HG02571 (cell line): ENCODE results near the gene RARB.

Experiments
- ATAC-seq: cut with Tn5 transposase; IDR thresholded peaks from one replicate; pipeline ENCODE4 v1.9.1; 2021; ENCODE audit warnings: mild to moderate bottlenecking, moderate library complexity; ENCODE audit not compliant: unreplicated experiment

Gene RARB

DNA sequence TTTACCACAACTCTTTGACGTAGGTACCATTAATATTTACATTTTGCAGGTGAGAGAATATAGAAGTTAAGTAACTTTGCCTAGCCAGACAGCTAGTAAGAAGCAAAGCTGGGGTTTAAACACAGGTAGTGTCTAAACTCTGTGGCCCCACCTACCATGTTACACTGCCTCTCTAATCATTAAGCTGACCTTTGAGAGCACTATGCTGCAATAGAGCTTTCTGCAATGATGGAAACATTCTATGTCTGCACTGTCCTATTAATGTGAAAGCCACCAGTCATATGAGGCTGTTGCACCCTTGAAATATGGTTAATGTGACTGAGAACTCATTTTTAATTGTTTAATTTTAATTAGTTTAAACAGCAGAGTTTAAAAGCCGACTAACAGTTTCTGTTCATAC lies 6.3 kb upstream of the RARB start:
- no peak for ATAC-seq

DNA sequence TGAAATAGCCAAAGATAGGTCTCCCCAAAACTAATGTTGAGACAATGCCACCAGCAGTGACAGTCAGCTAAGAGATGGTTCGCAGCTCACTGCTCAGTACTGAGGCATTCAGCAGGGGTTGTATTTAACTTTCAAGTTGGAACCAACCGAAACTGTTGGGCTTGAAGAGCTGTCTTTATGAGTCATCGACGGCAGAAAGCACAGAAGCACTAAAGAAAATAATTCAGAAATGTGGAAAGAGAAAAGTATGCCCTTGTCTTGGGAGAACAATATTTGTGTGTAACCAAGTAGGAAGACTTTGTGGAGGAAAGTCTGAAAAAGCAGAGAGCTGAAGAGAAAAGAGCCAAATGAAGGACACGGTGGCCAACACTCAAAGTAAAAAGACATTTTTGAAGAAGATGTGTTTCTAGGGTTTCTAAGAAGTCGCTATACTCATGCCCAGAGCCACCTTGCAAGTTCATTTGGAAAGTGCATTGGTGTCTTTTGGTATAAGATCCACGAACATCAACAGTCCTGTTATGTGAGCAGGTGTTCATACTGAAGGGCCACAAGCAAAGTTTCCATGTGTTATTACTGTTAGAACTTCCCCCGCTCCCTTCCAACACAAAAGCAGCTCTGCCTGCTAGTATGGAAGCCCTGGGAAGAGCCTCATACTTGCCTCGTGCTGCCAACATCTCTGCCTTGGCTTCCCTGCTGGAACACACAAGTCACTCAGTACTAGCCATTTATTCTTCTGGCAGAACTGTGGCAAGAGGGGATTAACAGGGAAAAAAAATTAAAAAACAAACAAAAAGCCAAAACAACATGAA lies 4.1 kb upstream of the RARB start:
- ATAC-seq = no peak

GRCh38 chr3:25424614-25425013 lies 3.4 kb upstream of the RARB start:
- no peak for ATAC-seq

- ATAC-seq = no peak
Observed at GRCh38 chr3:25426408-25426807, 1.7 kb upstream of the RARB start.

GRCh38 chr3:25427155-25427554 lies 908 bp upstream of the RARB start:
- ATAC-seq = no peak

GRCh38 chr3:25427563-25427941 lies 511 bp upstream of the RARB start:
- ATAC-seq = no peak

DNA sequence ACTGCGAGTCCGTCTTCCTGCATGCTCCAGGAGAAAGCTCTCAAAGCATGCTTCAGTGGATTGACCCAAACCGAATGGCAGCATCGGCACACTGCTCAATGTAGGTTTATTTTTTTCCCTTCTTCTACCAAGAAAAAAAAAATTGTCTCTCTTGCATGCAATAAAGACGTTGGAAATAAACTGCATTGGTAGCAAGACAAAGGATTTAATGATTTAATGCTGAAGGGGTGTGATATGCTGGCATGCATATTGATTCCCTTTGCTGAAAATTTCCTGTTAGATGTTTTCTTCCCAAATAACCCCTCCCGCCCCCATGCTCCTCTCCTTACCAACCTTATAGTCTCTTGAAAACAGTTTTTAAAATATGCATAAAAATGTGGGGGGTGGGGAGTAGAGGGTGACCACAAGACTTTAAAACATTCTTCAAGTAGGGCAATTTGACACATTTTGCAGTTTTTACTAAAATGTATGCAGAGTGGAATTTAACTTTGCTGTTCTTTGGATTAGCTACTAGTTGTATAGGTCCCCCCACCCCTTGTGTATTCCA lies 799 bp downstream of the RARB start:
- ATAC-seq = no peak

- ATAC-seq = no peak
Observed at GRCh38 chr3:25429361-25430286, 1.6 kb downstream of the RARB start.

DNA sequence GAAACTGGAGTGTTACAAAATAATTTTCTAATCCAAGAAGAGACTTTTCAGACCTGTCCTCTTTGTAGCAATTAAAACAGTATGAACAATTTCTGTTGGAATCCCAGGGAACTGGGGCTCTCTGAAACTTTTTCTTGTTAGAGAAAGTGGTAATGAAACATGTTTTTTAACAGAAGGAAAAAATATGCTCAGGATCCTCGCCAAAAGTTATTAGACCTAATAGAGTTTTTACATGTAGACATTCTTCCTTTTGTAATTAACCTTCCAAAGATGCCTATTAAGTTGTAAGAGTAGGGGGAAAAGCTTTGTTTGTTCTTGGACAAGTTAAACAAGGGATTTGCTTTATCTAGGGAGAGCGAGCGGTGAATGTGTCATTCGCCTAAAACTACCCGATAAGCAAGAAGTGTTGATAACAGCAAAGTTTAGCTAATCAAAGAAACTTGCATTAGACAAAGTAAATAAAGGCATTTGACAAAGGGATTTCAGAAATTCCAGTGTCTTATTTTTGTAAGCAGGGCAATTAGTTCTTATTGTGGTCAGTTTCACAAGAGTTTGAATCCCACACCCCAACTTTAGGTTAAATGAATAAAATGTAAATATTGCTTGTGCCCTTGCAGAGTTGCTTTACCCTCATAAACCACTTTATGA lies 2.3 kb downstream of the RARB start:
- no peak for ATAC-seq

- no peak for ATAC-seq
Observed at GRCh38 chr3:25430935-25431770, 3.1 kb downstream of the RARB start.

GRCh38 chr3:25432176-25432720 lies 4.2 kb downstream of the RARB start:
- ATAC-seq = no peak

DNA sequence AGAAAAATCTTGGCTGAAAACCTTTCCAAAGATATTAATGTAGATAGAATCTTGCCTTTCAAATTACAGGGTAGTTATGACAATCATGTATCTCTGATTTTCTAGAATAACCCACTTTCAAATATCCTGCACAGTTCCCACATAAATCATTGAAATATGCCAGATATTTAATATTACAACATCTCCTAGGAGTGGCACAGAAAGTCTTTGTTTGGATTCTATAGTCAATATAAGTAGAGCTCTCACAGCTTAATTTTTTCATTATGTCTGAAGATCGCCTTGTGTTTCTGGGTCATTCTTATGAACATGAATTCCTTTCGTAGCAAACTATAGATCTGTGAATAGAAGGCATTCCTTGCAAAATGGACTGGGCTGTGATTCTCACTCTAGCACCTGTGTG lies 5.0 kb downstream of the RARB start:
- ATAC-seq = no peak

DNA sequence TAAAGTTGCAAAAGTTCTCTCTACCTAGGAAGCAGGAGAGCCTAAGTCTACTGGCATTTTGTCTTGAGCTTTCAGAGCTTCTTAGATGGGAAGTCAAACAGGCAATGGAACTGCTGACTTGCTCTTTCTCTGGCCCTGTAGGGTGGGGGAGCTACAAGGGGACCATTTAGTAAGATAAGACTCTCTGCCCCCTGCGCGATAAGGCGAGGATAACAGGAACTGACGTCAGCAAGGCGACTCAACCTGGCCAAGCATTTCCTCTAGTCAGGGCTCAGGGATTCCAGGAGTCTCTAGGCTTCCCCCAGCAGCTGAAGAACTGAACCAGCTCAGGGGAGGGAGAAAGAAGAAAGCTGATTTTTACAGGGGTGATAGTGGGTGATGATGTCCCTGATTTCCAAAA lies 5.8 kb downstream of the RARB start:
- ATAC-seq = no peak

DNA sequence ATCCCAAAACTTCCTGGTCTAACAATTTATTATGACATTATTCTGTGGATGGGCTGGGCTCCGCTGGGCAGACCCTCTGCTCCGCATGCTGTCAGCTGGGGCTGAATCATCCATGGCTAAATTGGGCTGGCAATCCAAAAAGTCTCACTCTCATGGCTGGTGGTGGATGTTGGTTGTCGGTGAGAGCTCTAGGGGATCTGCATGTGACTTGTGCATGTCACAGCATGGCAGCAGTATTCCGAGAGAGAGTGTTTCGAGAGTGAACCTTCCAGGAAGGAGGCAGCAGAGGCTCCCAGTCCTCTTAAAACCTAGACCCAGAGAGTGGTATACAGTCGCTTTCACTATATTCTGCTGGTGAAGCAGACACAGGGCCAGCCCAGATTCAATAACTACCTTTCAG lies 9.9 kb downstream of the RARB start:
- ATAC-seq = no peak

GRCh38 chr3:25438791-25439555 lies 10.9 kb downstream of the RARB start:
- ATAC-seq = no peak

DNA sequence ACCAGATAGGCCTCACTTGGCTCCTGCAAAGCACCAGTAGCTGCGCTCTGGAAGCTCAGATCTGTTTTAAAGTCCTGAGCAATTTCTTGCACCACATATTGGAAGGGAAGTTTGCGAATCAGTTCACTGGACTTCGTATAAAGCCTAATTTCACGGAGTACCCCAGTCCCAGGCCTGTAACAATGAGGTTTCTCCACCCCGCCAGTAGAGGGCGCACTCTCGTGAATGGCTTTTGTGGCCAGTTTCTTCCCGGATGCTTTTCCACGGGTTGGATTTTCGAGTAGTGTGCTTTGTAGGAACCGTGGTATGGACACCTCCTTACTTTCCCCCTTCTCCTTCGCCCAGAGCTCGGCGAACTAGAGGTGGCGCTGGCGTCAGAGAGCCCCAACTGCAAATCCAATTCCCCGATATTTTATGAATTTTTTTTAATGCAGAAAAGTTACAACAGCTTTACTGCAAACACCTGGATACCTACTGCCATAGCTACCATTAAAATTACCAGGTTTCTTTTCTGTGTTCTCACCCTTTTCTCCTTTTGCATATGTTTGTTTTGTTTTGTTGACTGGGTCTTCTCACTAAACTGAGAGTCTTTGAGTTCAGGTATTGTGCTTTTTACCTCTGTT lies 13.3 kb downstream of the RARB start:
- no peak for ATAC-seq

GRCh38 chr3:25442486-25442885 lies 14.4 kb downstream of the RARB start:
- ATAC-seq = no peak

- no peak for ATAC-seq
Observed at GRCh38 chr3:25444273-25444672, 16.2 kb downstream of the RARB start.

GRCh38 chr3:25445731-25446130 lies 17.7 kb downstream of the RARB start:
- ATAC-seq = no peak
